Vagina (tissue), 2 donors: ENCODE results near the gene PPM1G. TPM values are rescaled to one million over a fixed set of nuclear protein-coding genes. Genes with fewer than 3 reads are reported as not detected.

Experiments
- DNase-seq, 2 donors: peaks; one replicate each; pipeline ENCODE4 v3.0.0-alpha.2; 2017; ENCODE audit errors: extremely low spot score in 2 of 2
- H3K27ac ChIP-seq: fragments of 200-600 bp; sonication (generic); one replicate; pipeline ENCODE4 v1.5.1; 2019
- H3K27me3 ChIP-seq: fragments of 200-600 bp; sonication (generic); one replicate; pipeline ENCODE4 v1.5.1; 2019
- H3K36me3 ChIP-seq, 2 donors: fragments of 200-600 bp; sonication (generic); one replicate each; pipeline ENCODE4 v1.5.1; 2017 to 2019
- H3K4me1 ChIP-seq: fragments of 200-600 bp; sonication (generic); one replicate; pipeline ENCODE4 v1.5.1; 2019
- H3K4me3 ChIP-seq, 2 donors: fragments of 200-600 bp; sonication (generic); 1 replicate in 1 of 2; 2 replicates in 1 of 2; pipeline ENCODE4 v1.5.1; 2016 to 2019
- H3K9me3 ChIP-seq: fragments of 200-600 bp; sonication (generic); one replicate; pipeline ENCODE4 v1.5.1; 2019
- CTCF ChIP-seq, 3 experiments: fragments of 450-650 bp in 2 of 3; fragments of 200-600 bp in 1 of 3; sonication (generic) in 1 of 3; IDR thresholded peaks; one replicate each; pipeline ENCODE4 v1.5.1; 2017 to 2019; ENCODE audit warnings: antibody characterized with exemption in 3 of 3, mild to moderate bottlenecking in 2 of 3, moderate library complexity in 2 of 3
- POLR2A ChIP-seq, 2 donors: fragments of 450-650 bp; IDR thresholded peaks; one replicate each; pipeline ENCODE4 v1.6.1; 2017; ENCODE audit warnings: antibody characterized with exemption in 2 of 2, mild to moderate bottlenecking in 2 of 2, moderate library complexity in 2 of 2
- POLR2AphosphoS5 ChIP-seq, 2 donors: sonication (generic); formaldehyde crosslinking; IDR thresholded peaks; one replicate each; pipeline ENCODE4 v1.9.0; 2017; ENCODE audit warnings: antibody characterized with exemption in 2 of 2, mild to moderate bottlenecking in 2 of 2, low read depth in 1 of 2; ENCODE audit not compliant: insufficient read depth in 1 of 2
- intact Hi-C: fragments of 100-400 bp; cut with DNase I; formaldehyde crosslinking; loops from one replicate; pipeline ENCODE4 v1.15.1; 2023
- total RNA-seq: library from RNA; depleted of rRNA; stranded (reverse); fragments of >200 nt; gene quantifications from one replicate; pipeline ENCODE4 v1.2.3, GENCODE V29; 2016

Gene PPM1G
- total RNA-seq, 1 donor from 2014 or later, result 45.4 TPM

GRCh38 chr2:27390822-27391679 is 18.3 kb downstream of the PPM1G start:
- Histone ChIP-seq H3K9me3 (no peaks in the 10 kb centered on the region), H3K27me3 (no peaks in the 10 kb centered on the region), H3K36me3 (peaks cover 0 to 6% of the 10 kb centered on the region in 2 donors), H3K4me1 (no peaks in the 10 kb centered on the region), H3K4me3 (no peak overlapping the region), H3K27ac (no peak overlapping the region)
- no peak for DNase-seq
- TF ChIP-seq CTCF (IDR thresholded peaks at IDR 0.05) (no peak), POLR2A (IDR thresholded peaks at IDR 0.05) (no peak), POLR2AphosphoS5 (IDR thresholded peaks at IDR 0.05; ENCODE audit: insufficient read depth in 1 of 2, low read depth in 1 of 2) (no peak)
- intact Hi-C loops, result no loop called here

- Histone ChIP-seq H3K36me3 (peaks cover 0 to 62% of the 10 kb centered on the region in 2 donors), H3K4me3 (no peak overlapping the region), H3K27me3 (no peaks in the 10 kb centered on the region), H3K4me1 (peaks cover 20% of the 10 kb centered on the region), H3K27ac (peak overlapping the region; percentile 89), H3K9me3 (no peaks in the 10 kb centered on the region)
- intact Hi-C loops, result no loop called here
- DNase-seq, result no peak
- TF ChIP-seq POLR2AphosphoS5 (IDR thresholded peaks at IDR 0.05; ENCODE audit: insufficient read depth in 1 of 2, low read depth in 1 of 2), result no peak
- TF ChIP-seq POLR2A (IDR thresholded peaks at IDR 0.05), result no peak
Observed at GRCh38 chr2:27381577-27382181, 27.7 kb downstream of the PPM1G start.

GRCh38 chr2:27380626-27381545 is 28.5 kb downstream of the PPM1G start, which contains the start of gene ZNF513:
Gene ZNF513, minus strand, starts transcription at chr2:27380734. Its CDS starts 208 bp downstream, at chr2:27380526.
- intact Hi-C loops, result no loop called here
- DNase-seq, result peak in 1 of 2 donors; percentile 96
- peak within 1 kb of the TSS; percentile 77 to 84 for H3K4me3 ChIP-seq
- H3K36me3 ChIP-seq, result peaks cover 0 to 64% of the 10 kb centered on the region in 2 donors
- no peaks in the 10 kb centered on the region for H3K9me3 ChIP-seq
- H3K4me1 ChIP-seq, result peaks cover 20% of the 10 kb centered on the region
- TF ChIP-seq POLR2AphosphoS5 (IDR thresholded peaks at IDR 0.05; ENCODE audit: insufficient read depth in 1 of 2, low read depth in 1 of 2), result peak; percentile 83 to 96
- TF ChIP-seq POLR2A (IDR thresholded peaks at IDR 0.05), result peak in 1 of 2 donors; percentile 6
- no peak for TF ChIP-seq CTCF (IDR thresholded peaks at IDR 0.05)
- H3K27me3 ChIP-seq, result no peaks in the 10 kb centered on the region
- peak within 1 kb of the TSS; percentile 89 for H3K27ac ChIP-seq

GRCh38 chr2:27379836-27380625 is 29.4 kb downstream of the PPM1G start:
- Histone ChIP-seq H3K27ac (peak overlapping the region; percentile 89), H3K36me3 (peaks cover 0 to 64% of the 10 kb centered on the region in 2 donors), H3K4me1 (peaks cover 20% of the 10 kb centered on the region), H3K27me3 (no peaks in the 10 kb centered on the region), H3K9me3 (no peaks in the 10 kb centered on the region), H3K4me3 (peak overlapping the region; percentile 77 to 84)
- DNase-seq, result no peak
- TF ChIP-seq CTCF (IDR thresholded peaks at IDR 0.05) (no peak), POLR2AphosphoS5 (IDR thresholded peaks at IDR 0.05; ENCODE audit: insufficient read depth in 1 of 2, low read depth in 1 of 2) (no peak)
- intact Hi-C loops, result no loop called here
